Activated CD4-positive, alpha-beta T cell treated with anti-CD3 and anti-CD28 coated beads, Interleukin-2, amount 10 ng/mL, durations not matched to agents 24 days and 14 days (primary cell): Measurements from ENCODE around the gene PLCG1. TPM values are rescaled to one million over a fixed set of nuclear protein-coding genes. Genes with fewer than 3 reads are reported as not detected.
A peak's percentile ranks its signal among the peaks of the same experiment; 100 is the strongest.

ENCODE experiments used
- DNase-seq: peaks from one replicate; pipeline ENCODE4 v3.0.0; 2022
- H3K27ac Mint-ChIP-seq: one replicate; pipeline ENCODE4 v1.8.0; 2022; ENCODE audit warnings: mild to moderate bottlenecking, mixed read lengths
- H3K27me3 Mint-ChIP-seq: one replicate; pipeline ENCODE4 v1.8.0; 2022; ENCODE audit warnings: mixed read lengths
- H3K36me3 Mint-ChIP-seq: one replicate; pipeline ENCODE4 v1.8.0; 2022; ENCODE audit warnings: low read depth, mild to moderate bottlenecking, mixed read lengths
- H3K4me1 Mint-ChIP-seq: one replicate; pipeline ENCODE4 v1.8.0; 2021; ENCODE audit warnings: mixed read lengths
- H3K4me3 Mint-ChIP-seq: one replicate; pipeline ENCODE4 v1.8.0; 2022; ENCODE audit warnings: mild to moderate bottlenecking, moderate library complexity, mixed read lengths
- H3K9me3 Mint-ChIP-seq: one replicate; pipeline ENCODE4 v1.8.0; 2021; ENCODE audit warnings: mixed read lengths
- intact Hi-C: fragments of 100-400 bp; cut with micrococcal nuclease; formaldehyde crosslinking; loops from one replicate; pipeline ENCODE4 v1.15.1; 2023
- total RNA-seq: library from RNA; stranded (reverse); gene quantifications from 2 replicates; pipeline ENCODE4 v1.2.3, GENCODE V29; 2022

The PLCG1 gene
- total RNA-seq, 1 donor from 2014 or later = 255 TPM

GRCh38 chr20:41133709-41134361 is 3.5 kb upstream of the PLCG1 start:
- Mint-ChIP-seq H3K4me3 (no peak overlapping the region), H3K36me3 (peaks cover 11% of the 10 kb centered on the region), H3K9me3 (no peaks in the 10 kb centered on the region), H3K27ac (peak overlapping the region; percentile 77), H3K27me3 (no peaks in the 10 kb centered on the region), H3K4me1 (peaks cover 40% of the 10 kb centered on the region)
- intact Hi-C loops = loop anchor here (10.0 kb wide), 1 partner anchor 561 kb away; no protein-coding TSS in a partner anchor
- peak; percentile 84 for DNase-seq

GRCh38 chr20:41134362-41135186 is 2.8 kb upstream of the PLCG1 start:
- intact Hi-C loops = loop anchor here (1.0 to 10.0 kb wide), 5 partner anchors 38 to 560 kb away; partner anchors contain the start of genes CHD6 and LPIN3
- H3K27me3 Mint-ChIP-seq = no peaks in the 10 kb centered on the region
- H3K4me1 Mint-ChIP-seq = peaks cover 42% of the 10 kb centered on the region
- peaks cover 17% of the 10 kb centered on the region for H3K36me3 Mint-ChIP-seq
- DNase-seq = no peak
- no peak overlapping the region for H3K4me3 Mint-ChIP-seq
- no peaks in the 10 kb centered on the region for H3K9me3 Mint-ChIP-seq
- peak overlapping the region; percentile 77 for H3K27ac Mint-ChIP-seq

GRCh38 chr20:41135187-41135887 is 2.0 kb upstream of the PLCG1 start:
- Mint-ChIP-seq H3K27ac (peak overlapping the region; percentile 87), H3K4me3 (peak overlapping the region; percentile 80), H3K9me3 (no peaks in the 10 kb centered on the region), H3K36me3 (peaks cover 22% of the 10 kb centered on the region), H3K4me1 (peaks cover 50% of the 10 kb centered on the region), H3K27me3 (no peaks in the 10 kb centered on the region)
- intact Hi-C loops = loop anchor here (1.0 to 10.0 kb wide), 5 partner anchors 37 to 559 kb away; partner anchors contain the start of genes CHD6 and LPIN3
- peak; percentile 89 for DNase-seq

GRCh38 chr20:41135888-41136679 is 1.3 kb upstream of the PLCG1 start:
- Mint-ChIP-seq H3K4me3 (peak overlapping the region; percentile 80), H3K4me1 (peaks cover 55% of the 10 kb centered on the region)
- no peak for DNase-seq

GRCh38 chr20:41137614-41138474 is 501 bp downstream of the PLCG1 start:
- Mint-ChIP-seq H3K4me1 (peaks cover 63% of the 10 kb centered on the region), H3K9me3 (no peaks in the 10 kb centered on the region), H3K27ac (peak overlapping the region; percentile 95), H3K4me3 (peak overlapping the region; percentile 96), H3K36me3 (peaks cover 28% of the 10 kb centered on the region), H3K27me3 (no peaks in the 10 kb centered on the region)
- intact Hi-C loops = loop anchor here (5.0 to 10.0 kb wide), 3 partner anchors 34 to 557 kb away; partner anchors contain the start of gene CHD6
- peak; percentile 91 for DNase-seq

More at GRCh38 chr20:41135888-41136679, 1.3 kb upstream of the PLCG1 start:
- Mint-ChIP-seq H3K9me3 (no peaks in the 10 kb centered on the region), H3K27me3 (no peaks in the 10 kb centered on the region), H3K36me3 (peaks cover 26% of the 10 kb centered on the region), H3K27ac (peak overlapping the region; percentile 87)
- intact Hi-C loops = loop anchor here (1.0 to 10.0 kb wide), 7 partner anchors 36 to 559 kb away; partner anchors contain the start of genes CHD6, LPIN3, TOP1 and ZHX3

- H3K4me3 Mint-ChIP-seq = peak overlapping the region; percentile 96
- peak; percentile 82 for DNase-seq
- intact Hi-C loops = loop anchor here (1.0 to 10.0 kb wide), 5 partner anchors 11 to 556 kb away; partner anchors contain the start of gene CHD6
- peak overlapping the region; percentile 95 for H3K27ac Mint-ChIP-seq
- H3K27me3 Mint-ChIP-seq = no peaks in the 10 kb centered on the region
- peaks cover 67% of the 10 kb centered on the region for H3K4me1 Mint-ChIP-seq
- H3K36me3 Mint-ChIP-seq = peaks cover 28% of the 10 kb centered on the region
- H3K9me3 Mint-ChIP-seq = no peaks in the 10 kb centered on the region
Measured at GRCh38 chr20:41138475-41139226, 1.3 kb downstream of the PLCG1 start.

GRCh38 chr20:41139227-41140093 is 2.1 kb downstream of the PLCG1 start:
- H3K36me3 Mint-ChIP-seq = peaks cover 34% of the 10 kb centered on the region
- intact Hi-C loops = loop anchor here (1.0 to 10.0 kb wide), 5 partner anchors 10 to 555 kb away; partner anchors contain the start of gene CHD6
- H3K27me3 Mint-ChIP-seq = no peaks in the 10 kb centered on the region
- DNase-seq = peak; percentile 77
- peak overlapping the region; percentile 95 for H3K27ac Mint-ChIP-seq
- H3K9me3 Mint-ChIP-seq = no peaks in the 10 kb centered on the region
- peak overlapping the region; percentile 96 for H3K4me3 Mint-ChIP-seq
- H3K4me1 Mint-ChIP-seq = peaks cover 70% of the 10 kb centered on the region

- intact Hi-C loops = no loop called here
- peaks cover 71% of the 10 kb centered on the region for H3K4me1 Mint-ChIP-seq
- peaks cover 43% of the 10 kb centered on the region for H3K36me3 Mint-ChIP-seq
- H3K4me3 Mint-ChIP-seq = peak overlapping the region; percentile 96
- no peak for DNase-seq
- H3K9me3 Mint-ChIP-seq = no peaks in the 10 kb centered on the region
- no peaks in the 10 kb centered on the region for H3K27me3 Mint-ChIP-seq
- H3K27ac Mint-ChIP-seq = peak overlapping the region; percentile 95
Measured at GRCh38 chr20:41140226-41141133, 3.1 kb downstream of the PLCG1 start.

- peaks cover 46% of the 10 kb centered on the region for H3K36me3 Mint-ChIP-seq
- peak overlapping the region; percentile 95 for H3K27ac Mint-ChIP-seq
- no peaks in the 10 kb centered on the region for H3K27me3 Mint-ChIP-seq
- peaks cover 71% of the 10 kb centered on the region for H3K4me1 Mint-ChIP-seq
- peak overlapping the region; percentile 96 for H3K4me3 Mint-ChIP-seq
- peak; percentile 73 for DNase-seq
- H3K9me3 Mint-ChIP-seq = no peaks in the 10 kb centered on the region
- intact Hi-C loops = no loop called here
Measured at GRCh38 chr20:41141153-41141815, 3.9 kb downstream of the PLCG1 start.

GRCh38 chr20:41142245-41142644 is 4.9 kb downstream of the PLCG1 start:
- H3K9me3 Mint-ChIP-seq = peaks cover 4% of the 10 kb centered on the region
- H3K36me3 Mint-ChIP-seq = peaks cover 55% of the 10 kb centered on the region
- intact Hi-C loops = no loop called here
- peak overlapping the region; percentile 95 for H3K27ac Mint-ChIP-seq
- peak overlapping the region; percentile 96 for H3K4me3 Mint-ChIP-seq
- DNase-seq = peak; percentile 74
- H3K27me3 Mint-ChIP-seq = no peaks in the 10 kb centered on the region
- peaks cover 79% of the 10 kb centered on the region for H3K4me1 Mint-ChIP-seq
